Parathyroid adenoma (tissue), 2 donors: Measurements from ENCODE around the gene PTGDR.

ENCODE experiments used
- H2AFZ ChIP-seq: fragments of 300-600 bp; sonication (generic); one replicate; pipeline ENCODE4 v1.7.0; 2017; ENCODE audit warnings: antibody characterized with exemption, mild to moderate bottlenecking
- H3K27ac ChIP-seq: fragments of 300-600 bp; sonication (generic); one replicate; pipeline ENCODE4 v1.7.0; 2017
- H3K27me3 ChIP-seq: fragments of 300-600 bp; sonication (generic); one replicate; pipeline ENCODE4 v1.7.0; 2017; ENCODE audit warnings: low read length; ENCODE audit not compliant: control insufficient read depth, insufficient read depth
- H3K36me3 ChIP-seq: fragments of 300-600 bp; sonication (generic); one replicate; pipeline ENCODE4 v1.7.0; 2017; ENCODE audit warnings: low read length; ENCODE audit not compliant: control insufficient read depth, insufficient read depth
- H3K4me1 ChIP-seq: fragments of 300-600 bp; sonication (generic); one replicate; pipeline ENCODE4 v1.7.0; 2017; ENCODE audit warnings: control low read depth
- H3K4me2 ChIP-seq: fragments of 300-600 bp; sonication (generic); one replicate; pipeline ENCODE4 v1.7.0; 2017; ENCODE audit warnings: low read length
- H3K4me3 ChIP-seq: fragments of 300-600 bp; sonication (generic); one replicate; pipeline ENCODE4 v1.7.0; 2017; ENCODE audit warnings: low read depth, low read length
- H3K79me2 ChIP-seq: fragments of 300-600 bp; sonication (generic); one replicate; pipeline ENCODE4 v1.7.0; 2017; ENCODE audit warnings: control low read depth
- H3K9ac ChIP-seq: fragments of 300-600 bp; sonication (generic); one replicate; pipeline ENCODE4 v1.7.0; 2017; ENCODE audit warnings: mild to moderate bottlenecking
- H3K9me3 ChIP-seq: fragments of 300-600 bp; sonication (generic); one replicate; pipeline ENCODE4 v1.7.0; 2017; ENCODE audit warnings: low read length; ENCODE audit not compliant: control insufficient read depth
- TF ChIP-seq, protein P1 (sequence below): fragments of 300-600 bp; sonication (generic); IDR thresholded peaks from one replicate; pipeline ENCODE4 v1.7.0; 2017; ENCODE audit warnings: antibody characterized with exemption, mild to moderate bottlenecking
- donor health status: primary hyperparathyroidism.

The PTGDR gene

DNA sequence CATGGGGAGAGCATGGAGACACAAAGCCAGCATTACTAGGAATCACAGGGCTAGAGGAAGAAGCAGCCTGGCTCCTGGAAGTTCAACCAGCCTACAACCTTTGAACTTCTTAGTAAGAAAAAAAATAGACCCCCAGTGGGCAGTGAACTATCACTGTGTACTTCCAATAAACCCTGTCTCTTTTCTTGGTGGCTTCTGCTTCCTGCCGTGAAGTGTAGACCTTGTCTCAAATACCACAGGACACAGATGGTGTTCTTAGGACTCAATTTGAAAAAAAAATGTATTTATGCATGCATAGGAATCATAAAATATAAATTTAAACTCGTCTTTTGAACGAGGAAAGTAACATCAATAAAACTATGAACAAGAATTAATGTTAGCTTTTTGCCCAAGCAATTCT is 43.0 kb downstream of the PTGDR start:
- Histone ChIP-seq H2AFZ (no peak overlapping the region), H3K27me3 (no peaks in the 10 kb centered on the region)

DNA sequence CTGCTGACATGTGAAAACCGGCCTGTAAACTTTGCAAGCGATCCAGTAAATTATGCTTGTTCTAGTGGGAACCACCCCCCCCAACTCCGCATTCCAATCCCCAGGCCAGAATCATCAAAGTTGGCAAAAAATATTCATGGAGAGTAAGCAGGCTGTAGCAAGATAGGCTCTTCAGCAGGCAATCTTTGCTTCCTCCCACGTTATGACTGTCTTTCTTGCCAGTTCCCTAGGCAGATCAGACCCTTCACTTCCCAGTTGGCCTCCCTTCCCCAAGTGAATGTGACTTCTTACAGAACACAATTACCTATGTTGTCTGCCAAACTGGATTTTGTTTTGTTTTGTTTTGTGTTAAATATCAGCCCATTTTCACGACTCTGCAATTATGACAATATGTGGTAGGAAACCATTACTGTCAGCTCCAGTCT is 45.4 kb downstream of the PTGDR start:
- H3K36me3 ChIP-seq: no peaks in the 10 kb centered on the region
- no peaks in the 10 kb centered on the region for H3K79me2 ChIP-seq
- no peak overlapping the region for H2AFZ ChIP-seq
- H3K4me3 ChIP-seq: no peak overlapping the region
- no peaks in the 10 kb centered on the region for H3K9me3 ChIP-seq
- TF ChIP-seq, protein P1, sequence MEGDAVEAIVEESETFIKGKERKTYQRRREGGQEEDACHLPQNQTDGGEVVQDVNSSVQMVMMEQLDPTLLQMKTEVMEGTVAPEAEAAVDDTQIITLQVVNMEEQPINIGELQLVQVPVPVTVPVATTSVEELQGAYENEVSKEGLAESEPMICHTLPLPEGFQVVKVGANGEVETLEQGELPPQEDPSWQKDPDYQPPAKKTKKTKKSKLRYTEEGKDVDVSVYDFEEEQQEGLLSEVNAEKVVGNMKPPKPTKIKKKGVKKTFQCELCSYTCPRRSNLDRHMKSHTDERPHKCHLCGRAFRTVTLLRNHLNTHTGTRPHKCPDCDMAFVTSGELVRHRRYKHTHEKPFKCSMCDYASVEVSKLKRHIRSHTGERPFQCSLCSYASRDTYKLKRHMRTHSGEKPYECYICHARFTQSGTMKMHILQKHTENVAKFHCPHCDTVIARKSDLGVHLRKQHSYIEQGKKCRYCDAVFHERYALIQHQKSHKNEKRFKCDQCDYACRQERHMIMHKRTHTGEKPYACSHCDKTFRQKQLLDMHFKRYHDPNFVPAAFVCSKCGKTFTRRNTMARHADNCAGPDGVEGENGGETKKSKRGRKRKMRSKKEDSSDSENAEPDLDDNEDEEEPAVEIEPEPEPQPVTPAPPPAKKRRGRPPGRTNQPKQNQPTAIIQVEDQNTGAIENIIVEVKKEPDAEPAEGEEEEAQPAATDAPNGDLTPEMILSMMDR: no peak
- no peak overlapping the region for H3K9ac ChIP-seq
- H3K27me3 ChIP-seq: no peaks in the 10 kb centered on the region
- no peaks in the 10 kb centered on the region for H3K4me1 ChIP-seq
- no peak overlapping the region for H3K27ac ChIP-seq
- H3K4me2 ChIP-seq: no peak overlapping the region

More for the DNA sequence above, 43.0 kb downstream of the PTGDR start:
- Histone ChIP-seq H3K36me3 (no peaks in the 10 kb centered on the region), H3K9me3 (no peaks in the 10 kb centered on the region), H3K4me2 (no peak overlapping the region), H3K4me3 (no peak overlapping the region), H3K9ac (no peak overlapping the region), H3K79me2 (no peaks in the 10 kb centered on the region), H3K4me1 (no peaks in the 10 kb centered on the region), H3K27ac (no peak overlapping the region)
- TF ChIP-seq, protein P1: no peak

DNA sequence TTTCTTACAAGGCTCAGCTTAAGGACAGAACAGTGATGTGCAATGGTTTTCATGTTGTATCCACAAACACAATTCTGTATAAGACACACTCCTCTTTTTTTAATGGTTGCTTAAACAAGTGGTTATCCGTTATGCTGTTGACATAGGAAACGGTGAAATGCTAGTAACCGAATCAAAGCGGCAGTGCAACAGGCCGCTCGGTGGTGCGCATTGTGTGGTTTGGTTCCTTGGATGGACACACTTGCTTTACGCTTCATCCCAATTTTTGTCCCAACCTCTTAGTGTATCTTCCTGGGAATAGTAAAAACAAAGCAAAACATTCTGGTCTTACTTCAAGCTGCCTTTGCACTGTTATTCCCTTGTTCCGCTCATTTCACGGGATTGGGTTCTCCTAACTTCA is 46.0 kb downstream of the PTGDR start:
- no peaks in the 10 kb centered on the region for H3K9me3 ChIP-seq
- H3K4me3 ChIP-seq: peak overlapping the region; percentile 45
- H3K4me2 ChIP-seq: peak overlapping the region; percentile 64
- H3K4me1 ChIP-seq: no peaks in the 10 kb centered on the region
- no peaks in the 10 kb centered on the region for H3K79me2 ChIP-seq
- H3K27ac ChIP-seq: no peak overlapping the region
- no peaks in the 10 kb centered on the region for H3K27me3 ChIP-seq
- peak overlapping the region; percentile 72 for H2AFZ ChIP-seq
- TF ChIP-seq, protein P1: no peak
- H3K36me3 ChIP-seq: no peaks in the 10 kb centered on the region
- no peak overlapping the region for H3K9ac ChIP-seq

DNA sequence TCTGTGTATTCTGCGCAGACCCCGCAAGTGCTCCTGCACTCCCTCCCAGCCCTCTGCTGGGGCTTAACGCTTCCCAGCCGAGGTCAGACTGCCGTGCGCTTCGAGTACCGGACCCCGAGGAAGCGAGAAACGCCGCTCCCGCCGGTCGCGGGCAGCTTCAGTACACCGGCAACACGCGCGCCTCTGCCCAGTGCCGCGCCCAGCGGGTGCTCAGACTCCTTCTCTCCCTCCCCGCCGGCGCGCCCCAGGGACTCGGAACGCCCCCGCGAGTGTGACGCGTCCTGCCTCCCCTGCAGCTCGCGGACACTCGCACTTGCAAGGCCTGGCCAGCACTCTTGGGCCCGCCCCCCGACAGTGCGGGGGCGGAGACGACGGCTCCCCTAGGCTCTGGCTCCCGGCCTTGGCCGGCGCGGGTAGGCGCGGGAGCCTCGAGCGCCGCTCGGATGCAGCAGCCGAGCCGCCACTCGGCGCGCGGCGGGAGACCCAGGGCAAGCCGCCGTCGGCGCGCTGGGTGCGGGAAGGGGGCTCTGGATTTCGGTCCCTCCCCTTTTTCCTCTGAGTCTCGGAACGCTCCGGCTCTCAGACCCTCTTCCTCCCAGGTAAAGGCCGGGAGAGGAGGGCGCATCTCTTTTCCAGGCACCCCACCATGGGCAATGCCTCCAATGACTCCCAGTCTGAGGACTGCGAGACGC is 46.6 kb downstream of the PTGDR start, which contains the start of gene PTGER2:
Gene PTGER2 (plus strand): TSS at position 410 of the 692 bp plus-strand sequence. CDS start 237 bp downstream, at position 647.
- no peaks in the 10 kb centered on the region for H3K79me2 ChIP-seq
- TF ChIP-seq, protein P1: no peak
- no peaks in the 10 kb centered on the region for H3K36me3 ChIP-seq
- H3K9me3 ChIP-seq: no peaks in the 10 kb centered on the region
- H3K27me3 ChIP-seq: no peaks in the 10 kb centered on the region
- H2AFZ ChIP-seq: peak within 1 kb of the TSS; percentile 72
- no peaks in the 10 kb centered on the region for H3K4me1 ChIP-seq
- peak within 1 kb of the TSS; percentile 45 for H3K4me3 ChIP-seq
- H3K4me2 ChIP-seq: peak within 1 kb of the TSS; percentile 64
- no peak within 1 kb of the TSS for H3K27ac ChIP-seq
- no peak within 1 kb of the TSS for H3K9ac ChIP-seq
